CD4-positive, alpha-beta T cell treated with Interleukin-21 for 1 hour (primary cell): Measurements from ENCODE around the gene RPS15.
A peak's percentile ranks its signal among the peaks of the same experiment; 100 is the strongest.
"Not testable (repeated sequence)": the region's sequence is repeated elsewhere in the genome, so short reads cannot be mapped to it uniquely, and the experiment has no call there.

Experiments used
- DNase-seq: peaks from one replicate; pipeline ENCODE4 v3.0.0-alpha.2; 2020

The RPS15 gene

DNA sequence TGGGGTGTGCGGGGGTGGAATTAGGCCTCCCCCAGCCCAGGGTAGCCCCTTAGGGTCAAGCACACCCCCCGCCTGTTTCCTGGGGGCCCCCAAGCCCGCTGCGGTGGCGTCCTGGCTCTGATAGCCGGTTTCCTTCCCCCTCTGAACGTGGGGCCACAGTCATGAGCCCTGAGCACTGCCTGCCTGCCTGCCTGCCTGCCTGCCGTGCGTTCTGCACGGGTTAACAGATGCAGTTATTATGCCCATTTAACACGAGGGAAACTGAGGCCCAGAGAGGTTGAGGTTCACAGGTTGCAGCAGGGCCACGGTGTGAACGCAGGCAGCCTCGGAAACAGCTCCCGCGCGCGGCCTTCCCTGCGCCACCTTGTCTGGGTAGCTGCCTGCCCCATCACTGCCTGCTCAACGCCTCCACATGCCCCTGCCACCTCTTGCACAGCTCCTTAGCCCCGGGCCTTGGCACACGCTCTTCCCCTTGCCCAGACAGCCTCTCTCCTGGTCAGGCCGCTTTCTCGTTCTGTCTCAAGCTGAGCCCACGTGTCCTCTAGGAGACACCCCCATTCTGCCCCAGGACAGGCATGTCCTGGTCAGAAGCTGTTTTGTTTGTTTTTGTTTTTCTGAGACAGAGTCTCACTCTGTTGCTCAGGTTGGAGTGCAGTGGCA, 35.7 kb upstream of the RPS15 start:
- no peak for DNase-seq

DNA sequence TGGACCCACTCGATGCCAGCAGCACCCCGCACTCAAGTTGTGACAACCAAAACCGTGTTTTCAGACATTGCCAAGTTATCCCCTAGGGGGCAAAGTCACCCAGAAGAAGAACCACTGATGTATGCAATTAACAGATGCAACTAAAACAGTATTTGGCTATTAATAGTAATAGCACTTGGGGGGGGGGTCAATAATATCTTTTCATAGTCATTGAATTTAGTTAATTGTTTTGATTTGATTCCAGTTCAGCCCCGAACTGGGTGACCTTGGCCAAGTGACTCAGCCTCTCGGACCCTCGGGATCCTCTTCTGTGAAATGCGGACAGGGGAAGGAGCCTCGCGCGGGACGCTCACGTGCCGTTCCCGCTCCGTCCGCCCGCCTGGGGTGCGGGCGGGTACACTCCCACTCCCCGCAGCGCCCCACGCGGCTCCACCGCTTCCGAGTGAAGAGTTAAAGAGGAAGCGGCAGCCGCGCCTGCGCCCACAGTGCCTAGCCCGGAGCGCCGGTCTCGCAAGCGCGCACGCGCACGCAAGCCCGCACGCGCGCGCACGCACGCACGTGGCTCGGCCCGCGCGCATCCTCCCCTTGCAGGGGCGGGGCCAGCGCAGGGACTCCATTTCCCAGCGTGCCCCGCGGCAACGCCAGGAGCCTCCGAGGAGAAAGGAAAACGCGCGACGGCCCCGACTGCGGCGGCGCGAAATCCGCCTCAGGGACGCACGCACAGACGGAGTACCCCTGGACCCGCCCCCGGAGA, 31.2 kb upstream of the RPS15 start:
- DNase-seq: peak; percentile 99

DNA sequence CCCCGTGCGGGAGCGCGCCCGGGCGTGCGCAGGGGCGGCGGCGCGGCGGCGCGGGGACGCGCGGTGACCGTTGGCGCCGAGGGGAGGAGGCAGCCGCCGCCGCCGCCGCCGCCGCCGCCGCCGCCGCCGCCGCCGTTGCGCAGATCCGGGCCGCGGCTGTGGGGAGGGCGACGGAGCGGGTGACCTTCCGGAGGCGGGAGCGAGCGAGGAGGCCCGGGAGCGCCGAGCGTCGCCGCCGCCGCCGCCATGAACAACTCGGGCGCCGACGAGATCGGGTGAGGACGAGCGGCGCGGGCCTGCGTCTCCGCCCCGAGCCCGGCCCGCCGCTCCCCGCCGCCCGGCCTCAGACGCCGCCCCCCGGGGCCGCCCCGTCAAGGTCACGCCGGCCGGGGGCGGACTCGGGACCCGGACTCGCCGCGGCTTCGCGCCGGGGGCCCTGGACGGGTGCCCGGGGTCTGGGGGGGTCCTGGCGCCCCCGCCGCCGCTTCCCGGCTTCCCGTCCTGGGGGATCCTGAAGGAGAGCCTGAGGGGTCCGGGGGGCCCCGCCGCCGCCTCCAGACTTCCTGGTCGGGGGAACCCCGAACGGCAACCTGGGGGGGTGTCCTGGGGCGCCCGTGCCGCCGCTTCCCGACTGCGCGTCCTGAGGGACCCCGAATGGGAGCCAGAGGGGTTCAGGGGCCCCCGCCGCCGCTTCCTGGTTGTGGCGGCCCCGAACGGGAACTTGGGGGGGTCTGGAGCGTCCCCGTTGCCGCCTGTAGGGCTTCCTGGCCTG, 30.5 kb upstream of the RPS15 start, which contains the start of gene DAZAP1:
Gene DAZAP1, plus strand, starts transcription at position 59 of the 772 bp plus-strand sequence. Its CDS starts 188 bp downstream, at position 247.
- peak; percentile 37 for DNase-seq

DNA sequence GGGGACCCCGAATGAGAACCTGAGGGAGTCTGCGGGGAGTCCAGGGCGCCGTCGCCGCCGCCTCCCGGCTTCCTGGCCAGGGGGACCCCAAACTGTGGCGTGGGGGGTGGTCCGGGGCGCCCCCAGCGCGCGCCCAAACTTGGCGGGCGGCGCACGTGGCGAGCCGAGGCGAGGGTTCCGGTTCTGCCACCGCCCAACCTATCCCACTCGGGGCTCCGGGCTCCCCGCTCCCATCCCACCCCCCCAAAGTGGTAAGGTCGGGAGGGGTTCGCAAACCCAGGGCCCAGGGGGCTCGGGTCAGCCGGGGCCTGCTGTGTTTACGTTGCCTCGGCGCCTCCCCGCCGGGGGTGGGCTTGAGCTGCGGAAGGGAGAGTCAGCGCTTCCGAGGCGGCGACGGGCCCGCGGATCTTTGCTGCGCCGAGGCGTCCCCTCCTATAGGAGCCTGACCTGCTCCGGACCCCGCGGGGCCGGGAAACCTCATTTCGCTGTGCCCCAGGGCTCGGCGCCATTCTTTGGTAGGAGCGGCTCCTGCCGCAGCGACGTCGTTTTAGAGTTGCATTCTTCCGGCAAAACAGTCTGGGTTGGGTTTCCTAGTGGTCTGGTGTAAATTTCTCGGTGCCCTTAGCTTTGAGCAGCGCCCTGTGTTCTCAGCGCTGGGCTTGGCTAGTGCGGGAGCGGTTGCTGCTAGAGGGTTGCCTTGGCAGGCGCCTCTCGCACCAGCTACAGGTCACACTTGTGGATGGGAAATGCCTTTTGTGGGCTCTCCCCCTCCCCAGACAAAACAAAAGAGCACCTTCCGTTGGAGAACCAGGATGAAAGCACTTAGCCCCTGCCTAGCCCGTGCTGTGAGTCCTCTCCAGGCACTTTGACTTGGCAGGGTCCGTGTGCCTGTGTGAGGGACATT, 29.6 kb upstream of the RPS15 start:
- DNase-seq: peak; percentile 72

DNA sequence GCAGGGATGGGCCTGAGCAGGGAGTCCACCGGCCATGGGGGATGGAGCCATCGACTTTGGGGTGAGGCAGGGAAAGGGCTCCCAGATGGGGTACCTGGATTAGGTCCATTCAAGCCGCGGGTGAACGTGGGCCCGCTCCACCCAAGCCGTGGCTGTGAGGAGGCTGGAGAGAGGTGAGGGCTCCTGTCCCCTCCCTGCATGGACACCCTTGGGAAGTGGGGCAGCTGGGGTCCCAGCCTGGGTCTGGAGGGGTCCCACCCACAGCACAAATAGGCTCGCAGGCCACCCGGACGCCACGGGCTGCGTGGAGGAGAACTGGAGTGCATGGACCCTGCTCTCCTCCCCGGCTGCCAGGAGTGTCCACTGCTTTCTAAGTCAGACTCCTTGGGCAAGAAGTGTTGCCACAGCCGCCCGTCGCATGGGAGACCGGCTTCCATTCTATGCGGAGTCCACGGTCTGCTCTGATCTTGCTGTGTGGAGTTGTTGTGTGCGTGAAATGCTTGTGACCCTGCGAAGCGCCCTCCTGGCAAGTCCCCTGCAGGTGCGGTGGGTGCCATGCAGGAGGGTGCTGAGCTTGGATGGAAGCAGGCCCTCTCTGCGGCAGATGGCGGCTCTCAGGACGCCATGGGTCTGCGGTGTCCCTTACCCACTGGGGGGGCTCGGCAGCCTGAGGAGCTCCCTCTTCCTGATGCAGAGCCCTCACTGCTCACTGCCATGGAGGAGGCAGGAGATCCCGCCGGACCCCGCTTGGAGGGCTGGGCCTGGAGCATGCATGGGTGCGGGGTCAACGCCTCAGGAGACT, 28.8 kb upstream of the RPS15 start:
- DNase-seq: no peak

DNA sequence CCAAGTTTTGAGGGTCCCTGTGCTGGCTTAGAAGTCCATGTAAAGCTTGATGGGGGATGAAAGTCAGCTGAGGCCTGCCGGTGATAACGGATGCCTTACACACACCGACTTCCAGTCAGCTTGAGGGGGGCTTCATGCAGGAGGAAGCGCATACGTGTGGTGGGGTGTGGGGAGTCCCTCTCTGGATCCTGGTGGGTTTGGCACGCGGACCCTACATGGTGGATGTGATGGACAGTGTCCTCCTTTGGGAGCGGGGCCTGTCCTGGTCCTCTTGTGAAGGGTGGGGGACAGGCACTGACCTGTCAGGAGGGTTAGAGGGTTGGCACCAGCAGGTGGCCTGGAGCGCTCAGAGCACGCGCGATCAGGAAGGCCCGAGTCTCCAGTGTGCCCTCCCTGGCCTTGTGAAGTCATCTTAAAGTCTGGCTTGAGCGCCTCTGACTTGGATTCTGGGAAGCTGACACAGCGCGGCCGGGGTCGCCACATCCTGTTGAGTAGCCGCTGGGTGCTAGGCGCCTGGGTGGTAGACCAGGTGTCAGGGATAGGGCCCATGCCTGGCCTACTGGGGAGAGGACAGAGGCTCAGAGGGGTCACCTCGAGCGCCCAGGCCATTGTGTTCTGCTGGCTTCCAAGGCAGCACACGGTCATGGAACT, 27.9 kb upstream of the RPS15 start:
- DNase-seq: peak; percentile 29

DNA sequence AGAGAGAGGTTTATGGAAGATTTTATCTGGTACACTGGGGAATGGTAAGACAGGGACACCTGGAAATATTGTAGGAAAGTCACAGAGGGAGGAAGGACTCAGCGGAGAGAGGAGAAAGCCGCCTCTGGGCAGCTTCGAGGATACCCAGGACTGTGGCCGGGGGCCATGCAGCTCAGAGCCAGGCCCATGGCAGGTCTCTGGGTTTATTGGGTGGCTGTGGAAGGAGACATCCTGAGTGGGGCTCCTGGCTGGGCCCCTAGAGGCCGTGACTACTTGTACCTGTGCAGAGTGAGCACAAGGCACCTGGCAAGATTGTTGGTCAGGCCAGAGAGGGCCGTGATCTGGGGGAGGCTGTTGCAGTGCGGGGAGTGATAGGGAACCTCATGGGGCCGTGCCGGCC, 27.4 kb upstream of the RPS15 start:
- no peak for DNase-seq

DNA sequence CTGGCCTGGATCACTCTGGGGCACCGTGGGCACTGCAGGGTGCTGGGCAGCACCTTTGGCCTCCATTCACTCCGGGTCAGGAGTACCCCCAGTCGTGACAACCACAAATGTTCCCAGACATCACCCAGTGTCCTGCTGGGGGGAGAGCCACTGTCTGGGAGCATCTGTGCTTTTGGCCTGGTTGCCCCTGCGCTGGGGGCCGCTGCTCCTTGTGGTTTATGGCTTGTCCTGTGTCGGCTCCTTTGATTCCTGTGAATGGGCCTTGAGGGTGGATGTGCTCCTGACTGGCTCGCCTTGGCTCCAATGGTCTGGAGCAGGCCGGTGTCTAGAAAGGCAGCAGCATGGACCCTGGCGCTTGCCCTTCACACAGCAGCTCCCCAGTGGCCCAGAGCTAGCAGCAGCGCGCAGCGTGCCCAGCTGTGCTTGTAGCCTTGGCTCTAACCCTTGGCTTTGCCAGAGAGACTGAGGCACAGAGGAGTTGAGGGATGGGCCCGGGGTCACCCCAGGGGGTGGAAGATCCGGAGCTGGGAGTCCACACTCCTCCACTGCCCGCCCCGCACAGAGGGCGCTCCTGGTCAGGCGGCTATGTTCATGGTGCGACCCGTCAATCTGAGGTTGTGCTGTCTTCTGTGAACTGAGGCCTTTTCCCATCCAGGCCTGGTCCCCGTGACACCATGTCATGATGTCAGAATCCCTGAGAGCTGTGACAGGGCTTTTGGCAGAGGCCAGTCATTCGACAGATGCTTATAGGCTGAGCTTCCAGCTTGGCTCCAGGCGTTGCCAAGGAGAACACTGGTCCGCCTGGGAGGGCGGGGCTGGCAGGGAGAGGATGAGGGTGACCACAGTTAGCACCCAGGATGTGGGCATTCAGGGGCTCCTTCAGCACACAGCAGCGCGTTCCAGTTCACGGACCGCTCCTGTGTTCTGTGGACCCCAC, 26.7 kb upstream of the RPS15 start:
- peak; percentile 62 for DNase-seq

DNA sequence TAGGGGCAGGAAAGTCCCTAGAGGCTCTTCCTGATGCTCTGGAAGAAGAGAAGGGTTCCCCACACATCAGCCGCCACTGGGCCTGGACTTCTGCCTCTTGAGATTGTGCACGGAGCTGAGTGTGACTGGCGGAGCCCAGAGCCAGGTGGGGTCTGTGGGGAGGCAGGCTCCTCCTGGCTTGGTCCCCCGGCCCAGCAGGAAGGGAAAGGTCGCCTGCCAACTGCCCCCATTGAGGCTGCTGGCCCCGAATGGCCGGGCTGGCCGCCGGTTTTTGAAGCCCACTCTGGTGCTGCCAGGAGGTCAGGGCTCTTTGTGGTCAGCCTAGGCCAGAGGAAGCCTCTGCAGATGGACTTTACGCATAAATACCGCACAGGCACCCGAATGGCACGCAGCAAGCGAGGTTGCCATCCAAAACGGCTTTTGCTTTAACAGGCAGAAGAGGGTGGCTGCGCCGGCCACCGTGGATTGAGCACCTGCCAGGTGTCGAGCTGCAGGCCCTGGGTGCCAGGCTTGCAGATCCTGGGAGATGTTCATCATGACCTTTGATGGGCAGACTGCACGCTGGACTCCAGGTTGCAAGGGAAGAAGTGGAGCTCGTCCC, 25.8 kb upstream of the RPS15 start:
- no peak for DNase-seq

DNA sequence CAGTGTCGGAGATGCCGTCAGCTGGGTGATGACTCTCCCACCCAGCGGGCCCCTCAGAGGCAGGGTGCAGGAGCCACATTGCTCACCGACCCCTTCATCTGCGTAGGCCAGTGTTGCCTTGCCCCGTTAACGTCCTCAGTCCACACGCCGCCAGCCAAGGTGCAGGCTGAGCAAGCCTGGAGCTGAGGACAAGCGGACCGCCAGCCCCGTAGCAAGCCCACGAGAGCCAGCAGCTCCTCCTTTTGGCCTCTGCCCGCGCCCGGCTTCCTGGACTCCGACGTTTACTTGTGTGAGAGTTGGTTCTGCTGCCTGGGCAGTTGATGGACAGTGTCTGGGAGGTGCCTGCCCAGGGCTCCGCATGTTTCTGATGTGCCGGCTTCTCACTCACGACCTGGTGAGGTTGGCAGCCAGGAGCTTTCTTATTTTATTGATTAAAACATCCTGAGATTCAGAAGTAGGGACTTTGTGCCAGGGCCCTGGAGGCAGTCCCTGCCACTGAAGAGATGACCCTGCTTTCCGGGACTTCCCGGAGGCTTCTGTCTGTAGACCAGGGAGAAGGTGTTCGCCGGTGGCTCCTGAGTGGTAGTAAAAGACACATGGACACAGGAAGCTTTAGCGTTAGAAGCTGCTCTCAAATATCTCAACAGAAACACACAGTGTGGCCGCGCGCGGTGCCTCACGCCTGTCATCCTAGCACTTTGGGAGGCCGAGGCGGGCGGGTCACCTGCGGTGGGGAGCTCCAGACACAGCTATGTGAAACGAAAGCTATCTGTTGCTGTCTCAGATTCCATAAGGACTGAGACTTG, 25.0 kb upstream of the RPS15 start:
- no peak for DNase-seq

DNA sequence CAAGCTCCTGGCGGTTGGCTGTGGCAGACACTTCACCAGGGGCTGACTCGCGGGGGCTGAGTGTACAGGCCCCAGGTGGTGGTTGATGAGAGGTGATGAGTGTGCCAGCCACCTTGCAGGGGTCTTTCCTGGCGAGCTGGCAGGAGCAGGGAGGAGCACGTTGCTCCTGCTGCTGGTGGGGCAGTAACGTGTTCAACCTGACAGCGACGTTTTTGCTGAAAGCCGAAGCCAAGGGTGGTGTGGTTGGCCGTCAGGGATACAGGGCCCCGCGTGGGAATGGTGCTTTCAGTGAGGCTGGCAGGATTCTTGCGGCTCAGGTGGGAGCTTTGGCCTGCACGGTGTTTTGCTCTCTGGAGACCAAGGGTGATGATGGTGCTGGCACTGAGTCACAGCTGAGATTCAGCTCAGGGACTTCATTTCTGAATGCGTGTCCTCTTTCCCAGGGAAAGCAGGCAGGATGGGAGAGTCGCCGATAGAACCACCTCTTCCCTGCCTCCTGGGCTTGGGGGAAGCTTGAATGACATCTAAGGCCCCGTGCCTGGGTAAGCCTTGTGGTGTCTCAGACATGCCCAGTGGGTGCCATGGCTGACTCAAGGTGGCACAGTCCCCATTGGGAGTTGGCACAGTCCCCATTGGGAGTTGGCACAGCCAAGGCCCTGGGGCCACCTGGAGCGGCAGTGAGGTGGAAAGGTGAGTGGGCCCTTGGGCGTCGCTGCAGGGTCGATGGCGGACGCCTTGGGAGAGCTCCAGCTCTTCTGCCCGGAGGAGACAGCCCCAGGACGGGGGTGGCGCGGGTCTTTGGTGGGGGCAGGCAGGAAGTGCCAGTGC, 22.0 kb upstream of the RPS15 start:
- no peak for DNase-seq

DNA sequence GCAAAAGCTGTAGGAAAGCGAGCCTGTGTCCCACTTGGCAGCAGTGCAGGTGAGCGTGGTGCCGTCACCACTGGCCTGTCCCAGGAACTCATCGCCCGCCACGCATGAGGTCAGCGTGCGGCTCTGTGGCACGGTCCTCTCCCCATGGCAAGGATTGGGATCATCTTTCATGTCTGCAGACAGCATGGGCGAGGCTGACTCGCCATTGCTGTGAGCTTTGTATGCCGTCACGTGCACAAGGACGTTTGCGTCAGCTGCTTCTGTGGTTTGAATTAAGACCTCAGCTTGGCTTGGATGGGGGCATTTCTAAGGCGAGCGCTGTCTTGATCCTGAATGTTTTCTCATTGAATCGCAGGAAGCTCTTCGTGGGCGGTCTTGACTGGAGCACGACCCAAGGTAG, 21.1 kb upstream of the RPS15 start:
- no peak for DNase-seq

DNA sequence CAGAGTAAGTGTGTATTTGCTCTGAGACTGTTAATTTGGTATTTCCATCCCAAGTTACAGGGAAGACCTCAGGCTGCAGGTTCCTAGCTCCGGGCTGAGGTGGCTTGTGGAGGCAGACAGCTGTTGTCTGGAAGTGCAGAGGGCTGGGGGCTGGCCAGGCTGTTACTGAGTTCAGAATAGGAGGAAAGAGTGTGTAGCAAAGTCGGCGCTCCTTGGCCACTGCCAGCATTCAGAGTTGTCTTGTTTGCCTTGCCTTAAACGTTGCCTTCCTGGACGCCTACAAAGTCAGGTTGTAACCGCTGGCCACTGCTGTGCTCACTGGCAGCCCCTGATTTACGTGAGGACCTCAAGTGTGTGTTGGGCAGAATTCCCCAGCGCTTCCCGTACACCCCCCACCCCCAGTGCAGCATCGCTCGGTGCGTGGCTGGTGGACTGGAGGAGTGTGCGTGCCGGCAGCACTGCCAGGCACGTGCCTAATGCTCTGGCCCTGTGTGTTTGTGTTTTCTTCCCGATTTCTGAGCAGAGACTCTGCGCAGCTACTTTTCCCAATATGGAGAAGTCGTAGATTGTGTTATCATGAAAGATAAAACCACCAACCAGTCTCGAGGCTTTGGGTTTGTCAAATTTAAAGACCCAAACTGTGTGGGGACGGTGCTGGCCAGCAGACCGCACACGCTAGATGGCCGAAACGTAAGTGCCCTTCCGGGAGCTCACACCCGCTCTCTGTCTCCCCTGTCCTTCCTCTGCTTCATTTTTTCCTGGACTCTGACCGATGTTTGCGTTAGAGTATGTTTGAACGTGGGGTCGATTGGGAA, 20.3 kb upstream of the RPS15 start:
- no peak for DNase-seq

DNA sequence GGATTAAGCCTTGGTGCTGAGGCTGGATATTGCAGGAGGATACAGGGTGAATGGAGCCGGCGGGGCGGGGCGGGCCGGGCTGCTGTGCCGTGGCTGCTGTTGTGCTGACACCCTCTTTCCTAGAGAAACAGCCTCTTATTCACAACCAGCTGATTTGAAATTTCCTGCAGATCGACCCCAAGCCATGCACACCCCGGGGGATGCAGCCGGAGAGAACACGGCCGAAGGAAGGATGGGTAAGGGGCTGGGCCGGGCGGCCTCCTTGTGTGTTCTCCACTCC, 19.8 kb upstream of the RPS15 start:
- DNase-seq: no peak

DNA sequence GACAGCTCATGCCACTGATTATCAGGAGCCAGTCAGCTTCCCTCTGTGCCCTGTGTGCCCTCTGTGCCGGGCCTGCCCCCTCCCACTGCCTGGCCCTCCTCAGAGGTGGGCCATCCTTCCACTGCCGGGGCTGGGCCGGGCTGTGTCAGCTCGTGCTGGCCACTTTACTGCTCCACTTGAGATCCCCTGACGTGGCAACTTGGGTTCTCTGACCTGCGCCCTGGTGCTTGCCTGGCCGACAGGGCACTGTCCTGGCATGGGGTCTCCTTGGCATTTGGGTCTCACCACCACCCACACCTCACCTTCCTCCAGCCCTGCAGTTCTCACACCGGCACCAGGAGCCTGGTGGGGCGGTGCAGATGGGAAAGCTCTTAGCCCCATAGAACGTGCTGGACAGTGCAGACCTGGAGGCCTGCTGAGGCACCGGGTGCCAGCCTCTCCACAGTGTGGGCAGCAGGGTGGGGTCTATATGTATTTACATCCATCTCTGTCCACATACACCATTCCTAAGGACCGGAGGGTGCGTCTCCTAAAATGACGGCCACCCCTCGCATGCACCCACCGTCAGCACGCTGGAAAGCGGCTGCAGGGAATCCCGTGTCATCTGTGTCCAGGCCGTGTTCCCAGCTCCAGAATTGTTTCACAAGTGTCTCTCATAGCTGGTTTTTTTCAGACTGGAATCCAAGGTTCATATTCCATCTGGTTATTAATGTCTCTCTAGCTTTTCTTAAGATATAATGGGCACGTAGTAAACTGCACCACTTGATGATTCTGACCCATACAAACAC, 19.1 kb upstream of the RPS15 start:
- no peak for DNase-seq

DNA sequence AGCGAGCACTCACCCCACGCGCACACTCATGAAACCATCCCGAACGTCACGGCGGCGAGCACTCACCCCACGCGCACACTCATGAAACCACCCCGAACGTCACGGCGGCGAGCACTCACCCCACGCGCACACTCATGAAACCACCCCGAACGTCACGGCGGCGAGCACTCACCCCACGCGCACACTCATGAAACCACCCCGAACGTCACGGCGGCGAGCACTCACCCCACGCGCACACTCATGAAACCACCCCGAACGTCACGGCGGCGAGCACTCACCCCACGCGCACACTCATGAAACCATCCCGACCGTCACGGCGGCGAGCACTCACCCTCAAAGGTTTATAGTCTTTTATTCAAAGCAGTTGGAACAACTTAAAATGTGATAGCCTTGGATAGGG, 18.1 kb upstream of the RPS15 start:
- not testable (repeated sequence) for DNase-seq
